Thoracic aorta (tissue), 2 donors: ENCODE measurements around the gene MYH6. TPM values are rescaled to one million over a fixed set of nuclear protein-coding genes. Genes with fewer than 3 reads are reported as not detected.

Source experiments
- ATAC-seq: fragments of 150-250 bp; one replicate; pipeline ENCODE4 v1.8.0; 2017; ENCODE audit warnings: low read depth; ENCODE audit not compliant: insufficient number of reproducible peaks, low FRiP score
- DNase-seq: peaks from one replicate; pipeline ENCODE4 v3.0.0-alpha.2; 2020; ENCODE audit warnings: low spot score
- H3K27ac ChIP-seq, 2 donors: fragments of 200-600 bp; sonication (generic); 1 replicate in 1 of 2; 2 replicates in 1 of 2; pipeline ENCODE4 v1.5.1; 2016; ENCODE audit warnings: mild to moderate bottlenecking in 2 of 2, moderate library complexity in 2 of 2
- H3K27me3 ChIP-seq: fragments of 200-600 bp; sonication (generic); replicated peaks from 2 replicates; pipeline ENCODE4 v1.6.0; 2016; ENCODE audit warnings: mild to moderate bottlenecking; ENCODE audit not compliant: insufficient read depth
- H3K36me3 ChIP-seq: fragments of 200-600 bp; sonication (generic); one replicate; pipeline ENCODE4 v1.5.1; 2016
- H3K4me1 ChIP-seq, 2 donors: fragments of 200-600 bp; sonication (generic); 1 replicate in 1 of 2; 2 replicates in 1 of 2; pipeline versions ENCODE4 v1.5.1 to v1.6.0; 2016; ENCODE audit warnings: low read depth in 2 of 2, mild to moderate bottlenecking in 1 of 2; ENCODE audit not compliant: control insufficient read depth in 1 of 2
- H3K4me3 ChIP-seq: fragments of 200-600 bp; sonication (generic); 2 replicates; pipeline ENCODE4 v1.5.1; 2016; ENCODE audit warnings: mild to moderate bottlenecking
- H3K9me3 ChIP-seq: fragments of 200-600 bp; sonication (generic); 2 replicates; pipeline ENCODE4 v1.5.1; 2016
- CTCF ChIP-seq: fragments of 200-600 bp; sonication (generic); IDR thresholded peaks from one replicate; pipeline ENCODE4 v1.5.1; 2019; ENCODE audit warnings: antibody characterized with exemption
- total RNA-seq, 2 donors: library from RNA; depleted of rRNA; stranded (reverse); fragments of >200 nt; gene quantifications; one replicate each; pipeline versions ENCODE4 v1.1.0 to v1.2.3, GENCODE V29; 2016

MYH6 gene
- total RNA-seq, 2 donors from 2014 or later: not detected

DNA sequence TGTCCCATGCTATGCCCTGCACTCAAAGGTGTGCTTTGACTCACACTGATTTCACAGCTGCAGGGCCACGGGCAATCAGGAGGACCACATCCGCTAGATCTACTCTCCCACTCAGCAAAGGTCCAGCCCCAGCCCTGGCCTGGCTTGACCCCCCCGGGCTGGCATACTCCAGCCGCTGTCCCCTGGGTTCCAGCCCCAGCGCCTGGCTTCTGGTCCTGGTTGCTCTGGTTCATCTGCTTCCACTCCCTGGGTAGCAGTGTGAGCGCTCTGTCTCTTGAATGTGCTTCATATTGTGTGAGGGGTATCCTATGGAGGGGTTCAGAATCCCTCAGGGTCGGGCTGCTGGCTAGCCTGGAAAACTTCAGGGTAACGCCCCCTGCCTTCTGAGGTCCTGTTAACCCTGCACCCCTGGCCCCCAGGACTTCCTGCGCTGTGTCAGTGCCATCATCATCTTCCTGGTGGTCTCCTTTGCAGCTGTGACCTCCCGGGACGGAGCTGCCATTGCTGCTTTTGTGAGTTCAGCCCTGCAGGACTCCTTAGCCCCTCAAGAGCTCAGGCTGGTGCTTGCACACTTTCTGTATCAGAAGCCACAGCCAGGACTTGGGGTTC, 29.4 kb downstream of the MYH6 start:
- ATAC-seq: no peak
- TF ChIP-seq CTCF: no peak
- Histone ChIP-seq H3K36me3 (no peaks in the 10 kb centered on the region), H3K27me3 (no peaks in the 10 kb centered on the region), H3K4me1 (peaks cover 0 to 4% of the 10 kb centered on the region in 2 donors), H3K9me3 (no peaks in the 10 kb centered on the region), H3K27ac (no peak overlapping the region), H3K4me3 (no peak overlapping the region)
- DNase-seq: no peak

DNA sequence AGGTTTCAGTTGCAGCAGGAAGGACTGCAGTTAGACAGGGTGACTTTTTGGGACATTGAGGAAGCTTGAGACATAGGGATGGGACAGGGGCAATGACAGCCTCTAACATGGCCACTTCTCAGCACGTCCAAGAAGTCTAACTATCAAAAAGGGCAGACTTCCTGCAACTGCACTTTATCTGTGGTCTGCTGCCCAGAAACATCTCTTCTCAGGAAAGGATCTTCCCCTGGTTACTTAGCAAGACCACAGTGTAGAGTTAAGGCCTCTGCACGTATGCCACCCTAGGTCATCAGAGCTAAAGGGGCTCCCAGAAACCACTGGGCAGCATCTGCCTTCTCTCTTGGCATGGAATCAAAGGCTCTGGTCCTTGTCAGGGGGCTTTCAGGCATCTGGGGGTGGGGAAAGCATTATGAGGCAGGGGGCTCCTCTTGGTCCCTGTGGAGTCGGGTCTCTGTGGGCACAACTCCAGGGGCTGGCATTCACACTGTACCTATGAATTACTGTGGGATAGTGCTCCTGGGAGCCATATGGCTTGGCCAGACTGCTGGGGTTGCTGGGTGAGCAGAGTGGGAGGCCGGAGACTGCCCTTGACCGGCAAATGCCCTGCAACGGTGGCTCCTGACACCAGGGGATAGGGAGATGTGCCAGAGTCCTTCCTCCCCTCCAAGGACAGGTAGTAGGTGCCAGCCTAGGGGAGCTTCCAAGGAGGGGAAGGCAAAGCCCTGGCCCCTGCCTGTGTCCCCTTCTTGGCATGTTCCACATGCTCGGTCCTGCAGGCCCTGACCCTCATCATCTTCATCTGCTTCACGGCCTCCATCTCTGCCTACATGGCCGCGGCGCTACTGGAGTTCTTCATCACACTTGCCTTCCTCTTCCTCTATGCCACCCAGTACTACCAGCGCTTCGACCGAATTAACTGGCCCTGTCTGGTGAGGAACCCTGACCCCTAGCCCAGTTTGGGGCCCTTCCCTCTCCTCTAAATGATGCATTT, 30.2 kb downstream of the MYH6 start:
- DNase-seq: no peak
- no peak for TF ChIP-seq CTCF
- no peaks in the 10 kb centered on the region for H3K27me3 ChIP-seq
- peaks cover 0 to 4% of the 10 kb centered on the region in 2 donors for H3K4me1 ChIP-seq
- H3K27ac ChIP-seq: peak overlapping the region; percentile 5 to 57
- no peaks in the 10 kb centered on the region for H3K9me3 ChIP-seq
- no peak overlapping the region for H3K4me3 ChIP-seq
- no peaks in the 10 kb centered on the region for H3K36me3 ChIP-seq
- ATAC-seq: no peak

GRCh38 chr14:23377198-23377550, 30.9 kb downstream of the MYH6 start:
- no peaks in the 10 kb centered on the region for H3K27me3 ChIP-seq
- ATAC-seq (no peak), DNase-seq (no peak)
- peak overlapping the region; percentile 5 to 57 for H3K27ac ChIP-seq
- no peak for TF ChIP-seq CTCF
- no peaks in the 10 kb centered on the region for H3K9me3 ChIP-seq
- H3K4me1 ChIP-seq: peaks cover 0 to 4% of the 10 kb centered on the region in 2 donors
- no peaks in the 10 kb centered on the region for H3K36me3 ChIP-seq
- H3K4me3 ChIP-seq: peak overlapping the region; percentile 62

GRCh38 chr14:23376482-23377197, 31.4 kb downstream of the MYH6 start, which contains the start of gene CMTM5:
Gene CMTM5 (plus strand): TSS chr14:23377046. CDS start chr14:23377252, 206 bp downstream.
- Histone ChIP-seq H3K27me3 (no peaks in the 10 kb centered on the region), H3K4me3 (peak within 1 kb of the TSS; percentile 62), H3K27ac (peak within 1 kb of the TSS; percentile 57), H3K4me1 (peaks cover 0 to 4% of the 10 kb centered on the region in 2 donors), H3K9me3 (no peaks in the 10 kb centered on the region), H3K36me3 (no peaks in the 10 kb centered on the region)
- TF ChIP-seq CTCF: no peak
- ATAC-seq (no peak), DNase-seq (no peak)
